K562 (cell line): ENCODE results near the gene BBLN.

Experiments used
- KAT7 ChIP-seq: sonication (generic); formaldehyde crosslinking; IDR thresholded peaks from 2 replicates; pipeline ENCODE4 v1.8.0; 2022; ENCODE audit warnings: missing genetic modification reagents, mild to moderate bottlenecking, borderline replicate concordance
- ZBTB26 ChIP-seq: fragments of 450-650 bp; formaldehyde crosslinking; IDR thresholded peaks from 2 replicates; pipeline ENCODE4 v1.4.0; 2022; ENCODE audit warnings: missing genetic modification characterization

- TF ChIP-seq KAT7 (CRISPR knock-in tag) (no peak), ZBTB26 (CRISPR knock-in tag) (no peak)
Measured at GRCh38 chr9:128142596-128142995, 17.5 kb upstream of the BBLN start.
